GM08714 (cell line): ENCODE measurements around the gene MARK1.

Experiments used
- H3K4me3 ChIP-seq: fragments of 200-500 bp; sonication (Bioruptor generic); 2 replicates; pipeline ENCODE4 v1.5.1; 2014; ENCODE audit warnings: mild to moderate bottlenecking, low read length, inconsistent platforms
- ZNF274 ChIP-seq: IDR thresholded peaks from 2 replicates; pipeline ENCODE4 v1.6.1; 2012; ENCODE audit warnings: mild to moderate bottlenecking, low read depth, low read length

Gene MARK1

GRCh38 chr1:220527908-220528678, at the start of gene MARK1:
TSS of gene MARK1 (plus strand) at chr1:220528136. CDS start at chr1:220528823, 687 bp downstream.
- peak within 1 kb of the TSS; percentile 51 for H3K4me3 ChIP-seq
- no peak for TF ChIP-seq ZNF274

DNA sequence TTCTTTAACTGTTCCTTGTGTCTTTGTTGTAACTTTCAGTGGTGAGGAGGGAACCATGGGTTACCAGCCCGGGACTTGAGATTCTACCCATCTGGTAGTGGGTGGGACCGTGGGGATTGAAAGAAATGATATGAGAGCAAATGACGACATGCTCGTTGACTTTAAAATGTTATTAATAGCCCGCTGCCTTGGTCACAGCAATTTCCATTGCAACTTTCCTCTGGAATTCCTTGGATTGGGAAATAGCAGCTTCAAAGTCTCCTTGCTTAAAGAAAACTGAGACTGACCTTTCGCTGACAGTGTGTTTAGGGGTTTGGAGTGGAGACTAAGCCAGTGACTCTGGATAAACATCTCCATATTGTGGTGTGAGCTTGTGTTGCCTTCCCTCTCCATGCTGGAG, 44.2 kb upstream of the MARK1 start:
- H3K4me3 ChIP-seq = no peak overlapping the region
- TF ChIP-seq ZNF274 = no peak

GRCh38 chr1:220484135-220484534, 43.8 kb upstream of the MARK1 start:
- no peak for TF ChIP-seq ZNF274
- H3K4me3 ChIP-seq = no peak overlapping the region

DNA sequence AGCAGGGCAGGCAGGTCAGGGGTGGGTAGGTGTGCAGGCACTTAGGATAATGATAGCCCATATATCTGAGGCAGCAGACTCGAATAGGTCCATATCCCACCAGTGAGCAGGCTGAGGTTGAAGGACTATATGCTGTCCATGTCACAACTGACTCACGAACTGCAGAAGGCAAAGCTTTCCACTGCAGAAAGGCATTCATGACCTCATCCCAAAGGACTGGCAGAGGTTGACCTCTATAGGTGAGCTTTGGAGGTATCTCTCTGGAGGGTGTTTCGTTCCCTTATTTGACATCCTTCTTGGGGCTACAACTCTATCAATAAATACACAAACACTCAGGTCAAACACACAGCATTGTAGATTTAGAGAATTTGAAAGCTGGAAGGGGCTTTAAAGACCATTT, 42.8 kb upstream of the MARK1 start:
- TF ChIP-seq ZNF274 = no peak
- H3K4me3 ChIP-seq = no peak overlapping the region

- no peak for TF ChIP-seq ZNF274
- no peak overlapping the region for H3K4me3 ChIP-seq
Observed at GRCh38 chr1:220485791-220486190, 42.1 kb upstream of the MARK1 start.

DNA sequence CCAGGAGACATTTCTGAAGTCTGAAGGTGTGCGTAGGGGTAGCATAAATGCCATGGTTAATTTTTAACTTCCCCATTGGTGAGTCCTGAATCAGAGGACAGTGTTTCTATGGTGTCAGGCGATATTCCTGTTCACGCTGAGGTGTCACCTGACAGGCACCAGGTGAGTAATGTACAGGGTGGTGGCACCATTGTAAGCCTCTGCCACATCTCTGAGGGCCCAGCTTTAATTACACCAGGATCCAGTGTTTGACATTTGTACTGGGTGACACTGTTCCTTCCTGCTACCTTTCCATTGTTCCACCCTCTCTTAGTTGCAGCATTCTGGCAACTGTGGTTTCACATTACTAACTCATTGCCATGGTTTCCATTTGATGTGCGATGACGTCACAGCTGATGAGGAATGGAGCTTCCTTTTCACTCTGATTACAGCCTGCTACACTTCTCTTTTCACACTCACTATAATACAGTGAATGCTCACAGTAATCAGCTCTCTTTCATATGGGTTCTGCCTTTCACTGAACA, 40.6 kb upstream of the MARK1 start:
- H3K4me3 ChIP-seq = no peak overlapping the region
- no peak for TF ChIP-seq ZNF274

GRCh38 chr1:220491891-220492290, 36.0 kb upstream of the MARK1 start:
- TF ChIP-seq ZNF274 = no peak

GRCh38 chr1:220497220-220497947, 30.6 kb upstream of the MARK1 start:
- TF ChIP-seq ZNF274 = no peak
- no peak overlapping the region for H3K4me3 ChIP-seq

More at GRCh38 chr1:220491891-220492290, 36.0 kb upstream of the MARK1 start:
- H3K4me3 ChIP-seq = no peak overlapping the region

- TF ChIP-seq ZNF274 = no peak
- no peak overlapping the region for H3K4me3 ChIP-seq
Observed at GRCh38 chr1:220498188-220498587, 29.7 kb upstream of the MARK1 start.

DNA sequence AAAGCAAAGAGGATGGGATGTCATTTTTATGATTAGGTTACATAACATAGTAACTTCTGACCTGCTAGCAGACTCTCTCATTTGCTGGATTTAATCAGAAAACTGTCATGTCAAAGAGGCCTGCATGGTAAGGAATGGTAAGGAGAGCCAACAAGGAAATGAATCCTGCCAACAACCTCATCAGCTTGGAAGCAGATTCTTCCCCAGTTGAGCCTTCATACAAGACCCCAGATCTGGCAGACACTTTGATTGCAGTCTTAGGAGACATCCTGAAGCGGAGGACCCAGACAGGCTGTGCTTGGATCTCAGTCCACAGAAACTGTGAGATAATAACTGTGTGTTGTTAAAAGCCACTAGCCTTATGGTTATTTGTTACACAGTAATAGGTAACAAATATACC, 27.6 kb upstream of the MARK1 start:
- no peak for TF ChIP-seq ZNF274
- H3K4me3 ChIP-seq = no peak overlapping the region

- no peak for TF ChIP-seq ZNF274
Observed at GRCh38 chr1:220504329-220504728, 23.6 kb upstream of the MARK1 start.

GRCh38 chr1:220507085-220507484, 20.9 kb upstream of the MARK1 start:
- TF ChIP-seq ZNF274 = no peak

More at GRCh38 chr1:220504329-220504728, 23.6 kb upstream of the MARK1 start:
- no peak overlapping the region for H3K4me3 ChIP-seq

DNA sequence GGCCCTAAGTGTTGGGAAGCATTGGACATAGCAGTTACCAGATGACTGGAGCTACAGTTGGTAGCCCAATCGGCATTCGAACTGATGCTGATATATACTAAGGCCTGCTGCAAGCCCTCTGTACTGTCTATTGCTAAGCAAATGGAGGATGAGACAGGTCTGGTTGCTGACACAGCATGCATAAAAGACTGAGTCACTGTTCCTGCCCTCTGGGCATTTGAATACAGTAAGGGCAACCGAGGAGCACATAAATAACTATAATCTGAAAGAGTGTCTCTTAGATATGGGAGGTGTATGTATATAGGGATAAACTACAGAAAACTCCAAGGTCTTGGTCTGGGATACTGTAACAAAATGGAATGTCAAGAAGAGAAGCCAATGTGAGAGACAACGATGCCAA, 16.8 kb upstream of the MARK1 start:
- no peak for TF ChIP-seq ZNF274

More at GRCh38 chr1:220507085-220507484, 20.9 kb upstream of the MARK1 start:
- no peak overlapping the region for H3K4me3 ChIP-seq

GRCh38 chr1:220511785-220512184, 16.2 kb upstream of the MARK1 start:
- TF ChIP-seq ZNF274 = no peak
- no peak overlapping the region for H3K4me3 ChIP-seq

More for the DNA sequence above, 16.8 kb upstream of the MARK1 start:
- H3K4me3 ChIP-seq = no peak overlapping the region

DNA sequence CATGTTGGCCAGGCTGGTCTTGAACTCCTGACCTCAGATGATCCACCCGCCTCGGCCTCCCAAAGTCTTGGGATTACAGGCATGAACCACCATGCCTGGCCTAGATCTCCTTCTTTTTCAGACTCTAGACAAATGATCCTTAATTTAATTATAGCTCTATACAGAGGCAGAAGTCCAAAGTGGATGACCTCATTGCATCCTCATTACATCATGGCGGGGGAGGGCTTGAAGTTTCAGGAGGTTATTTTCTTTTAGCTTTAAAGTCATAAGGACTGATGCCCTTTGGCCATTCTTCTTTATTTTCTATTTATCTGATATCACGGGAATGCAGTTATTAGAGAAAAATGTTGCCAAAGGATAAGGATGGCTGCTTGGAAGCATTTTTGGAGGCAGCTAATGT, 14.1 kb upstream of the MARK1 start:
- no peak overlapping the region for H3K4me3 ChIP-seq
- TF ChIP-seq ZNF274 = no peak
